Measurements from ENCODE around the gene CLTB.

Gene CLTB

GRCh38 chr5:176352116-176352878 is 64.0 kb downstream of the CLTB start:
- no peak for DNase-seq (ENCODE audit: low read depth in 2 of 2)

GRCh38 chr5:176350416-176350815 is 65.9 kb downstream of the CLTB start:
- no peak for DNase-seq (ENCODE audit: low read depth in 2 of 2)

- no peak for DNase-seq (ENCODE audit: low read depth in 2 of 2)
Observed at GRCh38 chr5:176342766-176343458, 73.4 kb downstream of the CLTB start.

Measured in fibroblast of skin of left quadriceps (primary cell).